Stimulated activated CD8-positive, alpha-beta memory T cell treated with anti-CD3 and anti-CD28 coated beads, Interleukin-2, amount 100 ng/mL, for 48 hours (primary cell): ENCODE results near the gene TXNL1.
"Not testable (repeated sequence)": the region's sequence is repeated elsewhere in the genome, so short reads cannot be mapped to it uniquely, and the experiment has no call there.

Experiments used
- DNase-seq, 2 donors: peaks; one replicate each; pipeline ENCODE4 v3.0.0-alpha.2; 2020; ENCODE audit warnings: low read depth in 2 of 2

The TXNL1 gene

GRCh38 chr18:56645415-56646016, 7.1 kb upstream of the TXNL1 start:
- no peak for DNase-seq

GRCh38 chr18:56643381-56643780, 5.0 kb upstream of the TXNL1 start:
- DNase-seq: no peak

- no peak for DNase-seq
These were observed 3.4 kb upstream of the TXNL1 start for GRCh38 chr18:56641714-56642337.

GRCh38 chr18:56639571-56639970, 1.2 kb upstream of the TXNL1 start:
- no peak for DNase-seq

GRCh38 chr18:56639104-56639381, 651 bp upstream of the TXNL1 start:
- DNase-seq: no peak

GRCh38 chr18:56637711-56638231, 621 bp downstream of the TXNL1 start:
- DNase-seq: peak in 1 of 2 donors; percentile 5

- DNase-seq: no peak
These were observed 1.2 kb downstream of the TXNL1 start for GRCh38 chr18:56637176-56637575.

- no peak for DNase-seq
These were observed 3.4 kb downstream of the TXNL1 start for GRCh38 chr18:56635007-56635406.

GRCh38 chr18:56632070-56633022, 6.0 kb downstream of the TXNL1 start:
- no peak for DNase-seq

GRCh38 chr18:56627991-56628390, 10.4 kb downstream of the TXNL1 start:
- DNase-seq: no peak

GRCh38 chr18:56615738-56616520, 22.5 kb downstream of the TXNL1 start:
- DNase-seq: no peak

GRCh38 chr18:56606618-56607017, 31.8 kb downstream of the TXNL1 start:
- no peak for DNase-seq

GRCh38 chr18:56598422-56598821, 40.0 kb downstream of the TXNL1 start:
- no peak for DNase-seq

GRCh38 chr18:56593906-56594305, 44.5 kb downstream of the TXNL1 start:
- DNase-seq: no peak

- no peak for DNase-seq
These were observed 58.4 kb downstream of the TXNL1 start for GRCh38 chr18:56580026-56580425.

- no peak for DNase-seq
These were observed 58.9 kb downstream of the TXNL1 start for GRCh38 chr18:56579451-56579850.

GRCh38 chr18:56576826-56577573, 61.4 kb downstream of the TXNL1 start:
- no peak for DNase-seq

- no peak for DNase-seq
These were observed 62.4 kb downstream of the TXNL1 start for GRCh38 chr18:56575819-56576663.

GRCh38 chr18:56574861-56575260, 63.5 kb downstream of the TXNL1 start:
- no peak for DNase-seq

GRCh38 chr18:56572267-56572666, 66.1 kb downstream of the TXNL1 start:
- DNase-seq: not testable (repeated sequence)
